Measurements from ENCODE around the gene SLC25A10.

Gene SLC25A10

GRCh38 chr17:81711814-81712467, at the start of gene SLC25A10:
TSS of gene SLC25A10 (plus strand) at chr17:81712284. CDS start at chr17:81712427, 143 bp downstream.
- DNase-seq, result peak; percentile 94

- DNase-seq, result no peak
Observed at GRCh38 chr17:81664051-81664470, 48.0 kb upstream of the SLC25A10 start.

- peak; percentile 49 for DNase-seq
Observed at GRCh38 chr17:81665205-81666091, 46.6 kb upstream of the SLC25A10 start.

- peak; percentile 64 for DNase-seq
Observed at GRCh38 chr17:81666092-81666341, 46.1 kb upstream of the SLC25A10 start.

- DNase-seq, result peak; percentile 99
Observed at GRCh38 chr17:81666342-81667191, 45.5 kb upstream of the SLC25A10 start, which contains the start of the genes CCDC137 and OXLD1. TSS of gene CCDC137 (plus strand) at chr17:81666737. CDS start at chr17:81666767, 30 bp downstream. TSS of gene OXLD1 (minus strand) at chr17:81666605. CDS start at chr17:81666577, 28 bp downstream.

- DNase-seq, result no peak
Observed at GRCh38 chr17:81667754-81668153, 44.3 kb upstream of the SLC25A10 start.

GRCh38 chr17:81672504-81672903, 39.6 kb upstream of the SLC25A10 start:
- no peak for DNase-seq

- DNase-seq, result no peak
Observed at GRCh38 chr17:81672954-81673353, 39.1 kb upstream of the SLC25A10 start.

- DNase-seq, result no peak
Observed at GRCh38 chr17:81673561-81674258, 38.4 kb upstream of the SLC25A10 start.

- peak; percentile 62 for DNase-seq
Observed at GRCh38 chr17:81675515-81676221, 36.4 kb upstream of the SLC25A10 start.

- no peak for DNase-seq
Observed at GRCh38 chr17:81676906-81677305, 35.2 kb upstream of the SLC25A10 start.

GRCh38 chr17:81680150-81680549, 31.9 kb upstream of the SLC25A10 start:
- DNase-seq, result no peak

GRCh38 chr17:81681672-81682071, 30.4 kb upstream of the SLC25A10 start:
- peak; percentile 89 for DNase-seq

GRCh38 chr17:81682565-81683207, 29.4 kb upstream of the SLC25A10 start:
- DNase-seq, result peak; percentile 72

- DNase-seq, result peak; percentile 72
Observed at GRCh38 chr17:81683208-81683583, 28.9 kb upstream of the SLC25A10 start.

- peak; percentile 100 for DNase-seq
Observed at GRCh38 chr17:81683584-81684441, 28.3 kb upstream of the SLC25A10 start, which contains the start of the genes ARL16 and HGS. TSS of gene ARL16 (minus strand) at chr17:81683797. CDS start at chr17:81683753, 44 bp downstream. TSS of gene HGS (plus strand) at chr17:81684011. CDS start at chr17:81684067, 56 bp downstream.

GRCh38 chr17:81684442-81684911, 27.6 kb upstream of the SLC25A10 start:
- no peak for DNase-seq

GRCh38 chr17:81685108-81685507, 27.0 kb upstream of the SLC25A10 start:
- peak; percentile 32 for DNase-seq

GRCh38 chr17:81686614-81687013, 25.5 kb upstream of the SLC25A10 start:
- no peak for DNase-seq

Measured in NCI-H69 (cell line).